PC-3 (cell line): ENCODE results near the gene C11orf91.

Source experiments
- EZH2phosphoT487 ChIP-seq: fragments of 300-600 bp; sonication (generic); IDR thresholded peaks from 2 replicates; pipeline ENCODE4 v1.6.1; 2018; ENCODE audit warnings: mild to moderate bottlenecking, antibody characterized with exemption, low read length, borderline replicate concordance
- TF ChIP-seq, protein P1 (sequence below): fragments of 300-600 bp; sonication (generic); conservative IDR thresholded peaks from 2 replicates; pipeline ENCODE4 v1.5.1; 2017; ENCODE audit warnings: antibody characterized with exemption, low read depth, mild to moderate bottlenecking, low read length

DNA sequence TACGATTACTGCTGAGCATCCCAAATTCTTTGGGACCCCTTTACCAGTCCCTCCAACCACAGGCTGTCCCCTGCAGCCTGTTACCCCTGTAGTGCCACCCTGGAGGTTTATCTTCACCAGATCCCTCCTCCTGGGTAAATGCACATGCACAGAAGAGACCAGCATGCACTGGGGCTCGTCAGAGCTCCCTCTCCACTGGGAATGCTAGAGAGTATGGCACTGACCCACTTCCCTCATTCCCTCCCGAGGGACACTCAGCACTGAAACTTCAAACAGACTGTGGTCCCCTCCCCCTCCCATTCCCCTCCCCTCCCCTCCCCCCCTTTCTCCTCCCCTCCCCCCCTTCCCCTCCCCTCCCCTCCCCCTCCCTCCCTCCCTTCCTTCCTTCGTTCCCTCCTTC lies 49.1 kb downstream of the C11orf91 start:
- TF ChIP-seq, protein P1, sequence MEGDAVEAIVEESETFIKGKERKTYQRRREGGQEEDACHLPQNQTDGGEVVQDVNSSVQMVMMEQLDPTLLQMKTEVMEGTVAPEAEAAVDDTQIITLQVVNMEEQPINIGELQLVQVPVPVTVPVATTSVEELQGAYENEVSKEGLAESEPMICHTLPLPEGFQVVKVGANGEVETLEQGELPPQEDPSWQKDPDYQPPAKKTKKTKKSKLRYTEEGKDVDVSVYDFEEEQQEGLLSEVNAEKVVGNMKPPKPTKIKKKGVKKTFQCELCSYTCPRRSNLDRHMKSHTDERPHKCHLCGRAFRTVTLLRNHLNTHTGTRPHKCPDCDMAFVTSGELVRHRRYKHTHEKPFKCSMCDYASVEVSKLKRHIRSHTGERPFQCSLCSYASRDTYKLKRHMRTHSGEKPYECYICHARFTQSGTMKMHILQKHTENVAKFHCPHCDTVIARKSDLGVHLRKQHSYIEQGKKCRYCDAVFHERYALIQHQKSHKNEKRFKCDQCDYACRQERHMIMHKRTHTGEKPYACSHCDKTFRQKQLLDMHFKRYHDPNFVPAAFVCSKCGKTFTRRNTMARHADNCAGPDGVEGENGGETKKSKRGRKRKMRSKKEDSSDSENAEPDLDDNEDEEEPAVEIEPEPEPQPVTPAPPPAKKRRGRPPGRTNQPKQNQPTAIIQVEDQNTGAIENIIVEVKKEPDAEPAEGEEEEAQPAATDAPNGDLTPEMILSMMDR: no peak
- no peak for TF ChIP-seq EZH2phosphoT487
